Aorta (tissue), 5 donors: ENCODE results near the gene LIPN. TPM values are rescaled to one million over a fixed set of nuclear protein-coding genes. Genes with fewer than 3 reads are reported as not detected.

Experiments
- ATAC-seq: fragments of 200-7000 bp; cut with Tn5 transposase; one replicate; pipeline ENCODE4 v1.9.1; 2022; ENCODE audit warnings: moderate library complexity; ENCODE audit not compliant: low FRiP score
- DNase-seq, 2 donors: peaks; one replicate each; pipeline ENCODE4 v3.0.0-alpha.2; 2020
- H3K27ac ChIP-seq, 2 donors: one replicate each; pipeline ENCODE4 v1.5.1; 2013; ENCODE audit warnings: low read length in 2 of 2, mild to moderate bottlenecking in 2 of 2, moderate library complexity in 2 of 2, control low read depth in 1 of 2, inconsistent platforms in 1 of 2, low read depth in 1 of 2
- H3K27me3 ChIP-seq, 2 donors: one replicate each; pipeline ENCODE4 v1.6.1; 2013; ENCODE audit warnings: control low read depth in 1 of 2, low read length in 1 of 2, mild to moderate bottlenecking in 1 of 2, moderate library complexity in 1 of 2; ENCODE audit not compliant: insufficient read depth in 2 of 2, control insufficient read depth in 1 of 2
- H3K36me3 ChIP-seq, 2 donors: one replicate each; pipeline ENCODE4 v1.6.1; 2013; ENCODE audit warnings: control low read depth in 1 of 2, low read length in 1 of 2, mild to moderate bottlenecking in 1 of 2; ENCODE audit not compliant: insufficient read depth in 2 of 2, control insufficient read depth in 1 of 2
- H3K4me1 ChIP-seq, 2 donors: one replicate each; pipeline ENCODE4 v1.6.1; 2013; ENCODE audit warnings: low read length in 2 of 2, control low read depth in 1 of 2, mild to moderate bottlenecking in 1 of 2, moderate library complexity in 1 of 2; ENCODE audit not compliant: insufficient read depth in 2 of 2, control insufficient read depth in 1 of 2
- H3K4me3 ChIP-seq, 2 donors: one replicate each; pipeline ENCODE4 v1.5.1; 2013; ENCODE audit warnings: low read length in 2 of 2, control low read depth in 1 of 2, mild to moderate bottlenecking in 1 of 2
- H3K9me3 ChIP-seq: one replicate; pipeline ENCODE4 v1.6.1; 2013; ENCODE audit warnings: mild to moderate bottlenecking, low read length; ENCODE audit not compliant: control insufficient read depth
- whole genome bisulfite sequencing, 2 donors: extraction: QIAGEN DNeasy Blood & Tissue Kit; methylation state at CpG; one replicate each; pipeline ENCODE4 v1.1.7; 2013; 5-methylcytosine and 5-hydroxymethylcytosine counted together
- intact Hi-C, 2 donors: fragments of 100-400 bp; cut with DNase I; formaldehyde crosslinking; loops; one replicate each; pipeline versions ENCODE4 v1.14.2 to v1.15.0; 2022
- polyA plus RNA-seq, 2 donors: library from polyadenylated mRNA; stranded (reverse); fragments of 200-250 nt; gene quantifications; one replicate each; pipeline ENCODE4 v1.2.3, GENCODE V29; 2013
- total RNA-seq, 2 donors: library from RNA; stranded (reverse); fragmentation: NEBNext Ultra II Directional; extraction: Animal tissue kit (Norgen Biotek cat#: 25700); gene quantifications; one replicate each; pipeline ENCODE4 v1.2.1, GENCODE V29; 2021
- donor health status: healthy with polysubstance abuse.
- donor health status: Bipolar disorder and iron deficiency.
- donor health status: DM: no; HTN: no; CAD: no.
- donor health status: DM: no; HTN: no; CAD: no.
- donor health status: DM: yes; HTN: yes; CAD: no.

Gene LIPN
- total and polyA plus RNA-seq, 4 donors, result 0.43 to 0.58 TPM; not detected in 2

DNA sequence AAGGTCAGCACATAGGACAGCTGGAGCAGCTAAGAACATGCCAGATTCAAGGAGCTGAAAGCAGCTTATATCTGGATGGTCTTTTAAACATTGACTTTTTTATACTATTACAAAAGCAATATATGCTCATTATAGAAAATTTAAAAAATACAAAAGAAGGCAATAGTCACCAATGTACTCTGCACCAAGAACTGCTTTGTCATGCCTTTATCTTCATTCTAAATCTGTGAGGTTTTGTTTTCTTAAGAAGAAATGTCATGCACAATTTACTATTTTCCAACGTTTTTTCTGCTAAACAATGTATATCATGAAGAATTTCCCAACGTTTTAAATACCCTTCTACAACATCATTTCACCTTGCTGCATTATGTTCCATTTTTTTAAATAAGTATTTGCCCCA, 45.5 kb downstream of the LIPN start:
- ATAC-seq, result no peak
- no peaks in the 10 kb centered on the region for H3K36me3 ChIP-seq

DNA sequence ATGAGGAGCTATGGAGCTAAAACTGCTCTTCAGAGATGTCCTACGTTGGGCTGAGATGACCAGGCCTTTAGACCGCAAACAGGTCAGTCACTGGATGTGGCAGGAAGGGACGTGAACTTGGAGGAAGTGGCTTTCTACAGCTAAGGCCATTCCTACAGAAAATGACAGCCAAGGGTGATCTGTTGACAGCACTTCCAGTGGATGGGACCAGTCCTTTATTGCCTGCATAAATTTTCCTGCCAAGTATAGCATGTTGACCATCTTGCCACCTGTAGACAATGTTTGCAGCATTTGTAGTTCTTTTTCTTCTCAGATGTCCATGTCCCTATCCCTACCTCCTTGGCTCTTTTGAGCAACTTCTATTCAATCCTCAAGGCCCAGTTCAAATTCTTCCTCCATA, 46.1 kb downstream of the LIPN start:
- Histone ChIP-seq H3K4me1 (peaks cover 0 to 3% of the 10 kb centered on the region in 2 donors), H3K36me3 (no peaks in the 10 kb centered on the region), H3K27me3 (no peaks in the 10 kb centered on the region), H3K4me3 (no peak overlapping the region), H3K9me3 (no peaks in the 10 kb centered on the region), H3K27ac (no peak overlapping the region)
- intact Hi-C loops, result no loop called here
- DNase-seq (no peak), ATAC-seq (no peak)
- WGBS, 2 donors, result 72 to 86% methylated on average over 3 of the region's 3 CpGs

More for the DNA sequence above, 45.5 kb downstream of the LIPN start:
- intact Hi-C loops, result no loop called here
- Histone ChIP-seq H3K4me1 (peaks cover 0 to 3% of the 10 kb centered on the region in 2 donors), H3K27ac (no peak overlapping the region), H3K27me3 (no peaks in the 10 kb centered on the region), H3K4me3 (no peak overlapping the region), H3K9me3 (no peaks in the 10 kb centered on the region)
- WGBS, 2 donors, result 28 to 33% methylated on average over 2 of the region's 2 CpGs
- no peak for DNase-seq

DNA sequence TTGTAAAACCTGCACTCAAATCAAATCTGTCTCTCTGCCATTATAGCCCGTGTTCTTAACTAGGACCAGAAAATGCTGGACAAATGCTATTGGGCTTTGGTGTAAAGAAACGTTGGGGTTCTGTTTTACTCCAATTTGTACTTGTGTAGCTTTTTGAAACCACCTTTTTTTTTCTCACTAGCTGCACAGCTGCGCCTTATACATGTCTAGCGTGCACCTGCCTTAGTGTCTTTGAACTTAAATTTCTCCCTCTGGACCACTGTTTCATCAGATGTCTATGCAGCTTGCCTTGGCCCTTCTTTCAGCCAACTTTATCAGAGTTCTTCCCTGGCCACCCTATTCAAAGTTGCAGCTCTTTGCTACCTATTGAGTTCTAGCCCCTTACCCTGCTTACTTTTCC, 49.8 kb downstream of the LIPN start:
- intact Hi-C loops, result no loop called here
- Histone ChIP-seq H3K4me1 (peaks cover 0 to under 1% of the 10 kb centered on the region in 2 donors), H3K9me3 (no peaks in the 10 kb centered on the region), H3K27ac (no peak overlapping the region), H3K27me3 (no peaks in the 10 kb centered on the region), H3K36me3 (no peaks in the 10 kb centered on the region), H3K4me3 (no peak overlapping the region)
- DNase-seq (no peak), ATAC-seq (no peak)
- WGBS, 2 donors, result 63 to 72% methylated on average over 4 of the region's 4 CpGs

DNA sequence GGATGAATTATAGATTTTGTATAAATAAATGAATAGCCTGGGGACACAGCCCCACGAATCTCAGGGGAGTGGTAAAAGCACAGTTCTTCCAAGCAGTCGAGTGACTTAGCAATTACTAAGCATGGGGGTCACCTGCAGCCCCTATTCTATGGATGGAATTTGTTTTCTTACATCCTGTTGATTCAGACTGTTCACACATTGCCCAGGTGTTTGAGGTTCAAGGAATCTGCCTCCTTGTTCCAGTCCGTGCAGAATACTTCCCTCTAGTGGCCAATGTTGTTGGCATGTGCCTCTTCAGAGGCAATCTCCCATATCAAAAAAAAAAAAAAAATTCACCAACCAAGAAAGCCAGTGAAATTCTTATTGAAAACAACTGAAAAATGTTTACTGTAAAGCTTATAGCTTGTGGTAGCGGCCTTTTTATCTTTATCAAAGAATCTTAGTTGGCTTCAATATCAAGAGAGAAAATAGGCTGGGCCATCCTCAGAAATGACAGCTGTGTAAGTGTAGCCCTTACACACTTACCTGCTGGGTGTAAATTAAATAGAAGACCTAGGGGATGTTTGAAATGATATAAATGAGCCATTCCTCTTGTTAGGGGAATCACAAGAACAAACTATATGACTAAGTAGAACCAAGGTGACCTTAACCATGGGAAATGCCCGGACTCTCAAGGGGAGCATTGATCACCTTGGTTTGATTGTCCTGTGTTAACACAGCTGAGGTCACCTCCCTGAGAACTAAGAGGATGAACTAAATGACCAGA, 50.6 kb downstream of the LIPN start:
- no peaks in the 10 kb centered on the region for H3K36me3 ChIP-seq
- intact Hi-C loops, result no loop called here
- ATAC-seq (no peak), DNase-seq (no peak)
- no peaks in the 10 kb centered on the region for H3K4me1 ChIP-seq
- no peak overlapping the region for H3K27ac ChIP-seq
- H3K9me3 ChIP-seq, result no peaks in the 10 kb centered on the region
- H3K27me3 ChIP-seq, result no peaks in the 10 kb centered on the region
- H3K4me3 ChIP-seq, result no peak overlapping the region
- 37 to 39% methylated on average over 5 of the region's 5 CpGs for WGBS, 2 donors

DNA sequence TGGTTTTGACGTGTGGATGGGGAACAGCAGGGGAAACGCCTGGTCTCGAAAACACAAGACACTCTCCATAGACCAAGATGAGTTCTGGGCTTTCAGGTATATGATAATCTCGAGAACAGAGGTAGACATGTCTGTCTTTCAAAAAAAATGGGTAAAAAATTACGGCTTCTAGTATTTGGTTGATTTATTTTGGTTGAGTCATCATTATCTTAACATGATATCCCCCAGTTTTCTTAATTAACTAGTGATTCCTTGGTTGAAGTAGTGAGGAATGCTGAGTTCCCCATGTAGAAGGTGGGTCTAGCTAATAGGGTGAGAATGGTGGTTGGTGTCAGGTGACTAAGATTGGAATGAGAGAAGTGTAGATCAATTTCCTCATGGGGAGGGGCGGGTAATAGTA, 53.4 kb downstream of the LIPN start:
- no peaks in the 10 kb centered on the region for H3K27me3 ChIP-seq
- intact Hi-C loops, result no loop called here
- H3K4me3 ChIP-seq, result no peak overlapping the region
- H3K4me1 ChIP-seq, result no peaks in the 10 kb centered on the region
- no peak overlapping the region for H3K27ac ChIP-seq
- no peaks in the 10 kb centered on the region for H3K36me3 ChIP-seq
- 83 to 85% methylated on average over 6 of the region's 6 CpGs for WGBS, 2 donors
- DNase-seq, result no peak
- no peaks in the 10 kb centered on the region for H3K9me3 ChIP-seq
- no peak for ATAC-seq

DNA sequence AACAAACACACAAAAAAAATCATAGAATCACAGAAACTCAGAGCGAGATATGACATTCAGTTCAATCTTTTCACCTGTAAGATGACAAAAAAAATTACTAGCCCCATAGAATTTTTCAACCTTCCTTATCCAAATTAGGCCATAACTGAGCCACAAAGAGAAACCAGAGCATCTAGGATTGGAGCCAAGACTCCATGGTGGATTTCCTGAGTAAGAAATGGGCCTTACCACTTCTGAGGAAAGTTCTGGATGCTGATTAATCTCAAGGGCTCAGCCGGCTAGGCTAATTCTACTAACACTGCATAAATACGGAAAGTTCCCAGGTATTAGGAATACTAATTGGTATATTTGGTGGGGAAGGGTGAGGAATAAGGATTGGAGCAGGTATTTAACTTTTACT, 59.5 kb downstream of the LIPN start:
- H3K27me3 ChIP-seq, result no peaks in the 10 kb centered on the region
- no peaks in the 10 kb centered on the region for H3K4me1 ChIP-seq
- DNase-seq (no peak), ATAC-seq (no peak)
- H3K9me3 ChIP-seq, result no peaks in the 10 kb centered on the region
- H3K36me3 ChIP-seq, result no peaks in the 10 kb centered on the region
- WGBS, 2 donors, result 89 to 91% methylated on average over 3 of the region's 3 CpGs
- intact Hi-C loops, result no loop called here
- H3K4me3 ChIP-seq, result no peak overlapping the region
- H3K27ac ChIP-seq, result no peak overlapping the region

DNA sequence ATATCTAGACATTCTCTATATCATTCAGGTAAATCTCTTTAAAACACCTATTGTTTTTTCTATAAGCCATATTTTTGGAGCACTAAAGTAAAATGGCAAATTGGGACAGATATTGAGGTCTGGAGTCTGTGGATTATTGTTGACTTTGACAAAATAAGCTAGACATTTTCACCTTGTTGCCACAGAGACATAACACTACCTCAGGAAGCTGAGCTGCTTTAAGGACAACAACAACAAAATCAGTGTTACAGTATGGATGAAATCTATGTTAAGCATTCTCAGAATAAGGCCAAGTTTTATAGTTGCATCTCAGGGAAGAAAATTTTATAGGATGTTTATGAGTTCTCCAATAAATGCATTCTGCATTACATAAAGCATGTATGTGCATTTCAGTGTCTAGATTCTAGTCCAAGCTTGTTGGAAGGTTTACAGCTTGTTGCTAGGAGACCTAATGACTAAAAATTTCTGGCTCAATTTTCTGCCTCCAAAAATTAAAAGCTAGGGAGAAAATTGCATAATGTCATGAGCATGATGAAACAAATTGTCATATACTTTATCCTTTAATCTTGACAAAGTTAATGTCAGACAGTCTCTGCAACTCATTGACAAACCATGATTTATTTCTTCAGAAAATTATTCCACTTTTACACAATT, 61.1 kb downstream of the LIPN start:
- intact Hi-C loops, result no loop called here
- Histone ChIP-seq H3K4me1 (no peaks in the 10 kb centered on the region), H3K27me3 (no peaks in the 10 kb centered on the region), H3K36me3 (no peaks in the 10 kb centered on the region), H3K9me3 (no peaks in the 10 kb centered on the region), H3K27ac (no peak overlapping the region), H3K4me3 (no peak overlapping the region)
- DNase-seq, result no peak
- ATAC-seq, result no peak

DNA sequence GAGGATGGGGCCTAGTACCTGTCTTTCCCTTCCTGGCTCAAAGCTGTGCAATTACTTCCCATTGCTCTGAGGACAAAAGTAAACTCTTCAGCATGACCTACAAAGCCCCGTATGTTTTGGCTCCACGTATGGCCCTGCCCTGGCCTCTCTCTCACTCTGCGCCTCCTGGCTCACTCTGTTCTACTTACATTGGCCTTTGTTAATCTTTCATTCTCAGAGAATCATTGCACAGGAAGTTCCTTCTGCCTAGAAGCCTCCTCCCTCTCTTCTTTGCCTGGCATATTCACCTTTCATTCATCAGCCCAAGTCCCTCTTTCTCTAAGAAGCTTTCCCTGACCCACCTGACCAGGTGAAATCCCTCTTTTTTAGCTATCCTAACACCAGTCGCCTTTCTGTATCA, 66.6 kb downstream of the LIPN start:
- DNase-seq (no peak), ATAC-seq (no peak)
- Histone ChIP-seq H3K4me1 (no peaks in the 10 kb centered on the region), H3K27me3 (no peaks in the 10 kb centered on the region), H3K27ac (no peak overlapping the region), H3K9me3 (no peaks in the 10 kb centered on the region), H3K4me3 (no peak overlapping the region), H3K36me3 (no peaks in the 10 kb centered on the region)
- 66 to 73% methylated on average over 4 of the region's 4 CpGs for WGBS, 2 donors
- intact Hi-C loops, result no loop called here

DNA sequence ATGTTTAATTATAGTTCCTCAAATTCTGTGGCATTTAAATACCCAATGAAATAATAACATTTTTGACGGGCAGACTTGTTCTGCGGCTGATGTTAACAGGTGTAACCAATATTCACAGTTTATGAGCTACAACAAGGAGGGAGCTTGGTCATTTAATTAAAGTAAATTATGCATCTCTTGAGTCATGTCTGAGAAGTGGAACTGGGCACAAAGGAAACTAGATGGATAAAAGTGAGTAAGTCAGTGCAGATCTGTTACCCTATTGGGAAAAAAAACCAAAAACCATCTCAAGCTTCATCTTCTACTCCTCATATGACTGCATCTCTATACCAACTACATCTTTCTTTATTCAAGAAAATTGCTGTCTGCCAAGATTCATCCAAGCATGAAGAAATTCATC, 67.9 kb downstream of the LIPN start:
- WGBS, 2 donors, result 90 to 91% methylated on average over 2 of the region's 2 CpGs
- DNase-seq, result no peak
- ATAC-seq, result no peak
- Histone ChIP-seq H3K27me3 (no peaks in the 10 kb centered on the region), H3K36me3 (no peaks in the 10 kb centered on the region), H3K27ac (no peak overlapping the region), H3K4me1 (no peaks in the 10 kb centered on the region), H3K9me3 (no peaks in the 10 kb centered on the region), H3K4me3 (no peak overlapping the region)
- intact Hi-C loops, result no loop called here
